Upper lobe of left lung (tissue), 4 donors: ENCODE results near the gene HYAL1.

ENCODE experiments used
- CTCF ChIP-seq, 6 experiments: fragments of 450-650 bp in 4 of 6; fragments of 200-600 bp in 2 of 6; sonication (generic) in 2 of 6; IDR thresholded peaks; one replicate each; pipeline ENCODE4 v1.5.1; 2016 to 2019; ENCODE audit warnings: antibody characterized with exemption in 6 of 6
- POLR2A ChIP-seq, 4 donors: fragments of 450-650 bp; IDR thresholded peaks; one replicate each; pipeline ENCODE4 v1.5.1; 2016 to 2017; ENCODE audit warnings: antibody characterized with exemption in 4 of 4, mild to moderate bottlenecking in 2 of 4
- POLR2AphosphoS5 ChIP-seq, 2 donors: sonication (generic); formaldehyde crosslinking; IDR thresholded peaks; one replicate each; pipeline ENCODE4 v1.5.1; 2017; ENCODE audit warnings: antibody characterized with exemption in 2 of 2

- TF ChIP-seq CTCF (IDR thresholded peaks at IDR 0.05) (no peak), POLR2AphosphoS5 (IDR thresholded peaks at IDR 0.05) (no peak), POLR2A (IDR thresholded peaks at IDR 0.05) (no peak)
Observed at GRCh38 chr3:50318163-50318562, 14.8 kb upstream of the HYAL1 start.
